ENCODE results near the gene TMEM17.

- TF ChIP-seq CTCF (IDR thresholded peaks at IDR 0.05; ENCODE audit: extremely low read depth in 1 of 2, insufficient read depth in 1 of 2, low read depth in 1 of 2, low read length in 2 of 2), result no peak
- no peak for TF ChIP-seq EZH2 (IDR thresholded peaks at IDR 0.05; ENCODE audit: borderline replicate concordance, low read depth, low read length, severe bottlenecking)
Observed at GRCh38 chr2:62525549-62526269, 19.7 kb upstream of the TMEM17 start.
